Muscle layer of duodenum (tissue), 2 donors: ENCODE data around the gene SPECC1.

ENCODE experiments used
- H3K27ac ChIP-seq: one replicate; pipeline ENCODE4 v1.7.0; 2013; ENCODE audit warnings: mild to moderate bottlenecking, low read length
- H3K27me3 ChIP-seq: one replicate; pipeline ENCODE4 v1.7.0; 2013; ENCODE audit warnings: low read depth, mild to moderate bottlenecking, control low read depth, low read length
- H3K36me3 ChIP-seq, 2 donors: one replicate each; pipeline ENCODE4 v1.7.0; 2013; ENCODE audit warnings: low read length in 2 of 2, control low read depth in 1 of 2, mild to moderate bottlenecking in 1 of 2; ENCODE audit not compliant: insufficient read depth in 2 of 2, control insufficient read depth in 1 of 2
- H3K4me1 ChIP-seq, 2 donors: one replicate each; pipeline ENCODE4 v1.7.0; 2013; ENCODE audit warnings: low read length in 2 of 2, mild to moderate bottlenecking in 2 of 2, control low read depth in 1 of 2, moderate library complexity in 1 of 2; ENCODE audit not compliant: insufficient read depth in 2 of 2, control insufficient read depth in 1 of 2
- H3K4me3 ChIP-seq, 2 donors: one replicate each; pipeline ENCODE4 v1.7.0; 2013; ENCODE audit warnings: low read length in 2 of 2, low read depth in 1 of 2, mild to moderate bottlenecking in 1 of 2
- H3K9me3 ChIP-seq, 2 donors: one replicate each; pipeline ENCODE4 v1.7.0; 2013; ENCODE audit warnings: low read length in 2 of 2, control low read depth in 1 of 2, mild to moderate bottlenecking in 1 of 2; ENCODE audit not compliant: control insufficient read depth in 1 of 2
- donor health status: healthy.

SPECC1 gene

GRCh38 chr17:20271011-20271610, 262.0 kb downstream of the SPECC1 start:
- Histone ChIP-seq H3K4me3 (no peak overlapping the region), H3K9me3 (no peaks in the 10 kb centered on the region), H3K27me3 (no peaks in the 10 kb centered on the region), H3K27ac (no peak overlapping the region), H3K4me1 (no peaks in the 10 kb centered on the region), H3K36me3 (no peaks in the 10 kb centered on the region)

DNA sequence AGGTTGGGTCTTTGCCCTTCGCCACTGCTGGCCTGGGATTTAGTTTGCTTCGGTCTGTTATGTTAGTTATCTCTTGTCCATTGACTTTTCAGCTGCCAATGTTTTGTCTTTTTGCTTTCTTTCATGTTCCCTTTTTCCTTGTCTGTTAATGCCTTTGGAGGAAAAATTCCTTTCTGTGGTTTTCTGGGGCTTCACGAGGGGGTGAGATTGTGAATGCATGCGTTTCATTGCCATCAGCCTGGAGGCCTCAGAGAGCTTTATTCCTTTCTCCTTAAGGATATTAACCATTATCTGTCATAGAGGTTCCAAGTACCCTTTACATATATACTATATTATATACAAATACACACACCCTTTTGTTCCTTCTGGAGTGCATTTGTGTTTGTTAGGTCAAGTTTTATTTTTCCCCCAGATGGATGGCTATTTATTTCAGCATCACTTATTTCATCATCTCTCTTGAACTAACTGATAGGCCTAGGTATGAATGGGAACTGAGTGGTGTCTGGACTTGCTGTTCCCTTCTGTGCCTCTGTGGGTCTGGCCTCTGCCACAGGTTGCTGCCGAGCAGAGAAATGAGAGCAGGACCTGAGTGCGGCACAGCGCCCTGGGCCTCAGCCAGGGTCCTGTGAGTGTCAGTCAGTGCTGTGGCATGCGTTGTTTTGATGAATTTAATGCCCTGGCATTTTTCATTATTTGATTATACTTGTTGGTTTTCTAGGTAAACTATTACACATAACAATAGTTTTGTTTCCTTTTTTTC, 264.8 kb downstream of the SPECC1 start:
- no peaks in the 10 kb centered on the region for H3K9me3 ChIP-seq
- no peak overlapping the region for H3K27ac ChIP-seq
- no peak overlapping the region for H3K4me3 ChIP-seq
- H3K27me3 ChIP-seq, result no peaks in the 10 kb centered on the region
- no peaks in the 10 kb centered on the region for H3K36me3 ChIP-seq
- peaks cover 0 to 5% of the 10 kb centered on the region in 2 donors for H3K4me1 ChIP-seq

GRCh38 chr17:20275653-20276052, 266.5 kb downstream of the SPECC1 start:
- Histone ChIP-seq H3K4me1 (peaks cover 0 to 5% of the 10 kb centered on the region in 2 donors), H3K9me3 (no peaks in the 10 kb centered on the region), H3K36me3 (no peaks in the 10 kb centered on the region), H3K27me3 (no peaks in the 10 kb centered on the region), H3K27ac (no peak overlapping the region), H3K4me3 (no peak overlapping the region)

- Histone ChIP-seq H3K4me3 (no peak overlapping the region), H3K9me3 (no peaks in the 10 kb centered on the region), H3K27ac (no peak overlapping the region), H3K27me3 (no peaks in the 10 kb centered on the region), H3K4me1 (peaks cover 0 to 5% of the 10 kb centered on the region in 2 donors), H3K36me3 (no peaks in the 10 kb centered on the region)
These were observed 267.3 kb downstream of the SPECC1 start for GRCh38 chr17:20276421-20276820.

DNA sequence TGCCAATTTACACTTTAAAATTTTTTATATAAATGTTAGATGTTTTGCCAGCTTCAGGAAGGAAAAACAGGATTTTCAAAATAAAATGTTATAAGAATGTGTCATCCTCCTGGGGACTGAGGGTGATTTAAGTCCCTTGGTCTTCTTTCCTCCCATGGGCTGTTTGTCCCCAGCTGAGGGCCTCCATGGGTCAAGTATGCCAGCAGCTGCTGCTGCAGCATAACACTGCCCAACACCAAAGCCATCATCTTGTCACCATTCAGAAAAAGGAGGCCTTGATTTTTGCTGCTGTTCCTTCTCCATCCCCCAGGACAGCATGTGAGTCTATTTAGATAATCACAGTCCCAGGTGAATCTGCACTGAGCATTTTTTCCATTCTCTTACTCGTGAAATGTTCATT, 269.6 kb downstream of the SPECC1 start:
- Histone ChIP-seq H3K36me3 (no peaks in the 10 kb centered on the region), H3K4me3 (no peak overlapping the region), H3K27me3 (no peaks in the 10 kb centered on the region), H3K9me3 (no peaks in the 10 kb centered on the region), H3K27ac (no peak overlapping the region), H3K4me1 (peaks cover 0 to 10% of the 10 kb centered on the region in 2 donors)

DNA sequence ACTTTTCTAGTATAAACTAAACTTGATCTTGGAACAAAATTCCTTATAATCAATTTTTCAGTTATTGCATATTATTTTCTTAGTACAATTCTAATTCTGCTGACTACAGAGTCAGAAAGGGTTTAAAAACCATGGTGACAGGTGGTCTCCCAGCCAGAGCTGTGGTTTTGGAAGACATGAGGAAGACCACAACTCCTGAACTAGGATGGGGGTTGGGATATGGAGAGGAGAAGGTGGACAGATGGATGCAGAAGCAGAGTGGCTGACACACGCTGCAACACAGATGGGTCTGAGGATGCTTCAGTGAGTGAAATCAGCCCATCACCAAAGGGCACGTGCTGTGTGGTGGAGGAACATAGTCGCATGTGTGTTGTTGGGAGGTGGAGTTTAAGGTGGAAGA, 270.5 kb downstream of the SPECC1 start:
- no peaks in the 10 kb centered on the region for H3K9me3 ChIP-seq
- H3K4me3 ChIP-seq, result no peak overlapping the region
- no peaks in the 10 kb centered on the region for H3K36me3 ChIP-seq
- H3K4me1 ChIP-seq, result peaks cover 0 to 10% of the 10 kb centered on the region in 2 donors
- no peak overlapping the region for H3K27ac ChIP-seq
- H3K27me3 ChIP-seq, result no peaks in the 10 kb centered on the region

DNA sequence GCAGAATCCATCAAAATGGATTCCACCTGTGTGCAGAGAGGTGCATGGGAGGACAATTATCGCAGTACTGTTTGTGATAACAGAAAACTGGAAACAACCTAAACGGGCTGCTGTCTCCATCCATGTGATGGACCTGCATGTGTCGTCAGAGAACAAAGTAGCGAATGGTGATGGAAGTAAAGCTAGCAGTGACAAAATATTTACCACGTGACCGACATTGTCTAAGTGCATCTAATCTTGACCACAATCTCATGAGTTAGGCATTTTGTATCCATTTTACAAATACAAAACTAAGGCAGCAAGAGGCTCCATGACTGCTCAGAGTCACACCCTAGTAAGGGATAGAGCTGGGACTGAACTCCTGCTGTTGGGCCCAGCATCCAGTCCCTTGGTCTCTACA, 270.9 kb downstream of the SPECC1 start:
- Histone ChIP-seq H3K4me1 (peaks cover 0 to 10% of the 10 kb centered on the region in 2 donors), H3K9me3 (no peaks in the 10 kb centered on the region), H3K36me3 (no peaks in the 10 kb centered on the region), H3K27me3 (no peaks in the 10 kb centered on the region), H3K27ac (no peak overlapping the region), H3K4me3 (no peak overlapping the region)

DNA sequence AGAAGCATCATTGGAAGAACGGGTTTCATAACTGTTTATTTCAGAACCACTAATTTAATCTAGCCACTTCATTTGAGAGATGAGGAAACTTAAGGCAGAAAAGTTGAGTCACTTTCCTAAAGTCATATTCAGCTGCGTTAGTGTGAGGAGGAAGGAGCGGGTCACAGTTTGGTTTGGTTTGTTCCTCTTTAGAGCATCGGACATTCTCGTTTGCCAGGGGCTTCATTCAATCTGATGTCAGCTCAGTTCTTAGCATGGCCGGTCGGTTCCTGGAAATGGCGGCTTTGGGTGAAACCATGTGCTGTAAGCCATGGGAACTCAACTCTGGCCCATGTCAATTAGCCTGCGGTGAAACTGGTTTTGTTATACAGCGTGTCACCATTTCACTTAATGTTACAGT, 271.7 kb downstream of the SPECC1 start:
- Histone ChIP-seq H3K27me3 (no peaks in the 10 kb centered on the region), H3K27ac (no peak overlapping the region), H3K36me3 (no peaks in the 10 kb centered on the region), H3K4me1 (peaks cover 0 to 10% of the 10 kb centered on the region in 2 donors), H3K4me3 (no peak overlapping the region), H3K9me3 (no peaks in the 10 kb centered on the region)

GRCh38 chr17:20281860-20282259, 272.7 kb downstream of the SPECC1 start:
- no peak overlapping the region for H3K27ac ChIP-seq
- peaks cover 0 to 6% of the 10 kb centered on the region in 2 donors for H3K4me1 ChIP-seq
- no peaks in the 10 kb centered on the region for H3K9me3 ChIP-seq
- H3K27me3 ChIP-seq, result no peaks in the 10 kb centered on the region
- no peaks in the 10 kb centered on the region for H3K36me3 ChIP-seq
- no peak overlapping the region for H3K4me3 ChIP-seq

GRCh38 chr17:20282526-20283308, 273.6 kb downstream of the SPECC1 start:
- H3K27me3 ChIP-seq, result no peaks in the 10 kb centered on the region
- H3K36me3 ChIP-seq, result no peaks in the 10 kb centered on the region
- no peak overlapping the region for H3K27ac ChIP-seq
- H3K4me3 ChIP-seq, result no peak overlapping the region
- peaks cover 0 to 4% of the 10 kb centered on the region in 2 donors for H3K4me1 ChIP-seq
- H3K9me3 ChIP-seq, result no peaks in the 10 kb centered on the region

DNA sequence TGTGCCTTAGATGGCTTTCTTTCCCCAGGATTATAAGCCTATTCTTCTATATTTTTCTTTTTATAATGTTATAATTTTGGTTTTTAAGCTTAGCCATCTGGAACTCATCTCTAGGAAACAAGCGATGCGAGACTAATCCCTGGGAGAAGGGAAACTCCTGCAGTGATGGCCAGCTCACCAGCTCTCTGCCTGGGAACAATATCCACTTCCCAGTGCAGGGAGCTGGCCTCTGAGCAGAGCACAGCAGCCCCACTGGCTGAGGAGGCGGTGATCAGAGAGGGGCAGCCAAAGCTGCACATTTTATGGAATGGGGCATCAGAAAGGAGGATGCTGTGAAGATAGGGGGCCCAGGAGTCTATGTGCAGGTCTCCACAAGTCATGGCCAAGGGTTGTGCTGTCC, 274.9 kb downstream of the SPECC1 start:
- no peak overlapping the region for H3K27ac ChIP-seq

More for the DNA sequence above, 274.9 kb downstream of the SPECC1 start:
- Histone ChIP-seq H3K36me3 (no peaks in the 10 kb centered on the region), H3K27me3 (no peaks in the 10 kb centered on the region), H3K4me1 (peaks cover 0 to 4% of the 10 kb centered on the region in 2 donors), H3K4me3 (no peak overlapping the region), H3K9me3 (no peaks in the 10 kb centered on the region)
